ENCODE data around the gene PIK3R2. TPM values are rescaled to one million over a fixed set of nuclear protein-coding genes. Genes with fewer than 3 reads are reported as not detected.
"Not testable (repeated sequence)": the region's sequence is repeated elsewhere in the genome, so short reads cannot be mapped to it uniquely, and the experiment has no call there.

Gene PIK3R2
- total RNA-seq, 1 experiment from 2014 or later: 42.8 TPM

GRCh38 chr19:18104793-18105131 is 48.2 kb upstream of the PIK3R2 start:
- Histone ChIP-seq H3K23ac (ENCODE audit: insufficient read length, low read depth, low read length) (no peak overlapping the region), H3K4me2 (ENCODE audit: insufficient read depth, insufficient read length, low read length) (peak overlapping the region; percentile 61), H3K4ac (ENCODE audit: low read depth, low read length) (no peak overlapping the region), H3K14ac (ENCODE audit: insufficient read depth, low read length) (no peak overlapping the region), H3K79me1 (ENCODE audit: insufficient read depth, low read depth, low read length, poor library complexity, severe bottlenecking) (no peaks in the 10 kb centered on the region), H4K20me1 (ENCODE audit: control insufficient read depth, insufficient read depth, insufficient read length) (no peaks in the 10 kb centered on the region), H3K9me3 (ENCODE audit: control insufficient read depth, low read depth, low read length) (no peaks in the 10 kb centered on the region), H2AK5ac (ENCODE audit: insufficient read length, low read length) (no peak overlapping the region), H4K8ac (replicated peaks; ENCODE audit: insufficient read length, low read depth, low read length) (no peak overlapping the region), H3K9ac (ENCODE audit: extremely low read depth, insufficient read length, low read length) (no peak overlapping the region), H3K79me2 (ENCODE audit: insufficient read depth, low read length) (no peaks in the 10 kb centered on the region), H3K27ac (ENCODE audit: insufficient read length, low read depth, low read length) (no peak overlapping the region), H4K91ac (ENCODE audit: insufficient read length, low read depth, low read length) (no peak overlapping the region), H3K27me3 (ENCODE audit: insufficient read depth, low read length) (no peaks in the 10 kb centered on the region; the same call in 1 of the 2 replicates), H3K56ac (ENCODE audit: insufficient read length, low read depth, low read length) (no peak overlapping the region), H2BK12ac (ENCODE audit: insufficient read length, low read depth, low read length) (no peak overlapping the region), H2AFZ (ENCODE audit: low read length) (no peak overlapping the region), H2BK120ac (ENCODE audit: low read depth, low read length, poor library complexity, severe bottlenecking) (no peak overlapping the region), H3K23me2 (ENCODE audit: insufficient read length, low read depth, low read length, poor library complexity, severe bottlenecking) (peaks cover 7% of the 10 kb centered on the region), H2BK20ac (ENCODE audit: low read depth, low read length, poor library complexity, severe bottlenecking) (no peak overlapping the region), H3T11ph (ENCODE audit: low read length) (no peak overlapping the region), H4K5ac (ENCODE audit: insufficient read length, low read depth, low read length) (no peak overlapping the region), H2BK5ac (ENCODE audit: insufficient read length, low read length) (no peak overlapping the region), H2BK15ac (ENCODE audit: low read depth, low read length) (no peak overlapping the region; the same call in 1 of the 2 replicates), H3K4me1 (ENCODE audit: insufficient read depth, low read length) (no peaks in the 10 kb centered on the region), H3K18ac (ENCODE audit: insufficient read length, low read depth, low read length) (no peak overlapping the region)
- Mint-ChIP-seq H3K4me3 (peak overlapping the region; percentile 63 to 79), H3K36me3 (ENCODE audit: insufficient read depth in 1 of 3, low read depth in 3 of 3) (no peaks in the 10 kb centered on the region), H3K4me1 (peaks cover 20 to 28% of the 10 kb centered on the region in 2 experiments), H3K27ac (peak overlapping the region in 2 of 3 experiments; percentile 78 to 93; a peak in 3 of 7 replicates), H3K9me3 (no peaks in the 10 kb centered on the region), H3K27me3 (ENCODE audit: low read depth) (peaks cover 17% of the 10 kb centered on the region)
- no peak for TF ChIP-seq CTCF (conservative IDR thresholded peaks at IDR 0.05)
- WGBS (ENCODE audit: extremely low coverage, insufficient read length, low lambda C conversion rate): no CpG with 5 or more reads among the region's 5 CpGs
- no peak for DNase-seq

GRCh38 chr19:18105259-18105658 is 47.7 kb upstream of the PIK3R2 start:
- not testable (repeated sequence) for H4K91ac ChIP-seq (ENCODE audit: insufficient read length, low read depth, low read length); H4K8ac ChIP-seq (replicated peaks; ENCODE audit: insufficient read length, low read depth, low read length); H3K9me3 ChIP-seq (ENCODE audit: control insufficient read depth, low read depth, low read length); H2BK15ac ChIP-seq (ENCODE audit: low read depth, low read length); H3K9me3 Mint-ChIP-seq; H3K9ac ChIP-seq (ENCODE audit: extremely low read depth, insufficient read length, low read length); H2BK5ac ChIP-seq (ENCODE audit: insufficient read length, low read length); DNase-seq; H2AK5ac ChIP-seq (ENCODE audit: insufficient read length, low read length); H2BK20ac ChIP-seq (ENCODE audit: low read depth, low read length, poor library complexity, severe bottlenecking); H3K4me2 ChIP-seq (ENCODE audit: insufficient read depth, insufficient read length, low read length); H3K27ac Mint-ChIP-seq; H3K4me1 ChIP-seq (ENCODE audit: insufficient read depth, low read length); H3K4me3 Mint-ChIP-seq; H2BK12ac ChIP-seq (ENCODE audit: insufficient read length, low read depth, low read length); H2AFZ ChIP-seq (ENCODE audit: low read length); H3T11ph ChIP-seq (ENCODE audit: low read length); H4K20me1 ChIP-seq (ENCODE audit: control insufficient read depth, insufficient read depth, insufficient read length); H3K14ac ChIP-seq (ENCODE audit: insufficient read depth, low read length); H3K27me3 ChIP-seq (ENCODE audit: insufficient read depth, low read length); H2BK120ac ChIP-seq (ENCODE audit: low read depth, low read length, poor library complexity, severe bottlenecking); H3K36me3 Mint-ChIP-seq (ENCODE audit: insufficient read depth in 1 of 3, low read depth in 3 of 3); H3K56ac ChIP-seq (ENCODE audit: insufficient read length, low read depth, low read length); H3K18ac ChIP-seq (ENCODE audit: insufficient read length, low read depth, low read length); H3K27ac ChIP-seq (ENCODE audit: insufficient read length, low read depth, low read length); H3K4ac ChIP-seq (ENCODE audit: low read depth, low read length); H3K79me2 ChIP-seq (ENCODE audit: insufficient read depth, low read length); H3K79me1 ChIP-seq (ENCODE audit: insufficient read depth, low read depth, low read length, poor library complexity, severe bottlenecking); H3K23ac ChIP-seq (ENCODE audit: insufficient read length, low read depth, low read length); H4K5ac ChIP-seq (ENCODE audit: insufficient read length, low read depth, low read length)
- peaks cover 11% of the 10 kb centered on the region for H3K23me2 ChIP-seq (ENCODE audit: insufficient read length, low read depth, low read length, poor library complexity, severe bottlenecking)
- H3K27me3 Mint-ChIP-seq (ENCODE audit: low read depth): peaks cover 17% of the 10 kb centered on the region
- no CpG with 5 or more reads among the region's 7 CpGs for WGBS (ENCODE audit: extremely low coverage, insufficient read length, low lambda C conversion rate)
- H3K4me1 Mint-ChIP-seq: peaks cover 19 to 26% of the 10 kb centered on the region in 2 experiments

Data from H9 (cell line).